ENCODE measurements around the gene ISCA1.
A peak's percentile ranks its signal among the peaks of the same experiment; 100 is the strongest.
"Not testable (repeated sequence)": the region's sequence is repeated elsewhere in the genome, so short reads cannot be mapped to it uniquely, and the experiment has no call there.

Gene ISCA1

GRCh38 chr9:86282077-86282978 is at the start of gene ISCA1:
Gene ISCA1, minus strand, starts transcription at chr9:86282538. Its CDS starts 80 bp downstream, at chr9:86282458.
- DNase-seq (ENCODE audit: low spot score), result peak; percentile 96

GRCh38 chr9:86330186-86330585 is 47.8 kb upstream of the ISCA1 start:
- no peak for DNase-seq (ENCODE audit: low spot score)

GRCh38 chr9:86329649-86330048 is 47.3 kb upstream of the ISCA1 start:
- no peak for DNase-seq (ENCODE audit: low spot score)

GRCh38 chr9:86328156-86328555 is 45.8 kb upstream of the ISCA1 start:
- no peak for DNase-seq (ENCODE audit: low spot score)

GRCh38 chr9:86326536-86326935 is 44.2 kb upstream of the ISCA1 start:
- DNase-seq (ENCODE audit: low spot score), result no peak

- no peak for DNase-seq (ENCODE audit: low spot score)
Observed at GRCh38 chr9:86324901-86325300, 42.6 kb upstream of the ISCA1 start.

GRCh38 chr9:86324308-86324707 is 42.0 kb upstream of the ISCA1 start:
- peak; percentile 15 for DNase-seq (ENCODE audit: low spot score)

GRCh38 chr9:86322973-86323644 is 40.8 kb upstream of the ISCA1 start:
- DNase-seq (ENCODE audit: low spot score), result no peak

- no peak for DNase-seq (ENCODE audit: low spot score)
Observed at GRCh38 chr9:86321373-86321772, 39.0 kb upstream of the ISCA1 start.

- no peak for DNase-seq (ENCODE audit: low spot score)
Observed at GRCh38 chr9:86318187-86318586, 35.8 kb upstream of the ISCA1 start.

GRCh38 chr9:86315078-86315477 is 32.7 kb upstream of the ISCA1 start:
- DNase-seq (ENCODE audit: low spot score), result no peak

- not testable (repeated sequence) for DNase-seq (ENCODE audit: low spot score)
Observed at GRCh38 chr9:86312959-86313358, 30.6 kb upstream of the ISCA1 start.

GRCh38 chr9:86308687-86309086 is 26.3 kb upstream of the ISCA1 start:
- no peak for DNase-seq (ENCODE audit: low spot score)

- DNase-seq (ENCODE audit: low spot score), result no peak
Observed at GRCh38 chr9:86304236-86304730, 21.9 kb upstream of the ISCA1 start.

- DNase-seq (ENCODE audit: low spot score), result no peak
Observed at GRCh38 chr9:86303316-86303975, 21.1 kb upstream of the ISCA1 start.

- DNase-seq (ENCODE audit: low spot score), result no peak
Observed at GRCh38 chr9:86301686-86302085, 19.3 kb upstream of the ISCA1 start.

- DNase-seq (ENCODE audit: low spot score), result no peak
Observed at GRCh38 chr9:86300701-86301100, 18.4 kb upstream of the ISCA1 start.

GRCh38 chr9:86298873-86299272 is 16.5 kb upstream of the ISCA1 start:
- DNase-seq (ENCODE audit: low spot score), result no peak

GRCh38 chr9:86290341-86290740 is 8.0 kb upstream of the ISCA1 start:
- DNase-seq (ENCODE audit: low spot score), result not testable (repeated sequence)

GRCh38 chr9:86288499-86289198 is 6.3 kb upstream of the ISCA1 start:
- DNase-seq (ENCODE audit: low spot score), result no peak

GRCh38 chr9:86287013-86287412 is 4.7 kb upstream of the ISCA1 start:
- DNase-seq (ENCODE audit: low spot score), result peak; percentile 87

- DNase-seq (ENCODE audit: low spot score), result no peak
Observed at GRCh38 chr9:86286278-86286677, 3.9 kb upstream of the ISCA1 start.
